ENCODE results near the gene INPP4A. TPM values are rescaled to one million over a fixed set of nuclear protein-coding genes. Genes with fewer than 3 reads are reported as not detected.

The INPP4A gene
- total and polyA plus RNA-seq, 9 of the 15 experiments (the other 6 are each of a cell fraction or from before 2014, with no cell fraction given): 1.8 to 15.7 (median 8.3) TPM

DNA sequence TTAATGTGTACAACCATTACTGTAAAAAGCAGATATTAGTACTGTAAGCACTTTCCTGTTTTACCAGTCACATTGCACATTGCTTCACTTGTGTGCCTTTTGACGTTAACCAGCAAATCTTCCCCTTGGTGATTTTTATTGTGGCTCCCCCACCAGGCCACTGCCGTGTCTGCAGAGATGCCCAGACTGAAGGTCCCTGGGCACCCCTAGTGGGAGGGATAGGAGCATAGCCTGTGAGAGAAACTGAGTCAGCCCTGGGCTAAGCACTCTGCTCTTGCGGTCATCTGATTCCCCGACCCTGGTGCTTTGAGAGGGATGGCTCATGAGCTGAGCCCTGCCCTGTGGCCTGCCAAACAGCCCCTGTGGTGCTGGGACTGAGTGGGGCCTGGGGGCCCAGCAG is 73.4 kb downstream of the INPP4A start (continued):
- TF ChIP-seq, protein P1, sequence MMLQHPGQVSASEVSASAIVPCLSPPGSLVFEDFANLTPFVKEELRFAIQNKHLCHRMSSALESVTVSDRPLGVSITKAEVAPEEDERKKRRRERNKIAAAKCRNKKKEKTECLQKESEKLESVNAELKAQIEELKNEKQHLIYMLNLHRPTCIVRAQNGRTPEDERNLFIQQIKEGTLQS (IDR thresholded peaks at IDR 0.05): no peak
- TF ChIP-seq, protein P1 (CRISPR knock-in tag; conservative IDR thresholded peaks at IDR 0.05): no peak

DNA sequence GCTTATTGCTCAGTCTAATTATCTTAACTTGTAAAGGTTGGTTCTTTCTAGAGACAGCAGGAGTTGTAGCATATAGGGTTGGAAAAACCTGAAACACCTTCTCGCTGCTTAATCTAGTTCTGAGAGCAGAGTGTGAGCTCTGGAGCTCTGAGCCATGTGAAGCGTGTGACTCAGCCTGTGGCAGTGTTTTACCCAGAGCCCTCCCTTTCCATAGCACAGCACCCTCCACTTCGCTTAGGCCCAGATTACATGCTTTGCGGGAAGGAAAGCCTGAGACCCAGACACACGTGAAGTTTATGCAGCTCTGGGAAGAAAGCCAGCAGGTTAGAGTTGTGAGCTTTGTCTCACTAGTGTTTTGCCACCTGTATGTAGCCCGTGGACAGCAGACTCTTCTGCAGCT is 74.5 kb downstream of the INPP4A start:
- Histone ChIP-seq H2AFZ (ENCODE audit: low read depth, low read length) (no peak overlapping the region), H3K36me3 (ENCODE audit: control insufficient read depth, insufficient read depth, low read length) (peaks cover 15% of the 10 kb centered on the region; the same call in 2 of the 3 replicates), H3K4me2 (ENCODE audit: insufficient read depth, low read length) (no peak overlapping the region), H3K27ac (ENCODE audit: extremely low read depth, low read depth, low read length) (no peak overlapping the region), H3K27me3 (ENCODE audit: control insufficient read depth in 2 of 2, insufficient read depth in 2 of 2, low read length in 2 of 2) (no peaks in the 10 kb centered on the region), H4K20me1 (replicated peaks; ENCODE audit: control insufficient read depth, insufficient read depth, low read length) (no peaks in the 10 kb centered on the region), H3K4me1 (replicated peaks in 1 of 2; ENCODE audit: control insufficient read depth in 2 of 2, insufficient read depth in 2 of 2, low read length in 2 of 2) (peaks cover 11 to 20% of the 10 kb centered on the region in 2 experiments; a peak in 4 of 5 replicates), H3K79me2 (ENCODE audit: control insufficient read depth, insufficient read depth, low read length) (no peaks in the 10 kb centered on the region), H3K9me1 (ENCODE audit: control insufficient read depth, insufficient read depth, low read length) (no peaks in the 10 kb centered on the region), H3K9ac (ENCODE audit: insufficient read depth in 1 of 2, low read depth in 2 of 2, low read length in 2 of 2) (no peak overlapping the region), H3K9me3 (replicated peaks; ENCODE audit: control insufficient read depth, insufficient read depth, low read depth, low read length) (no peaks in the 10 kb centered on the region), H3K4me3 (no peak overlapping the region)
- BruUV-seq (replicated peaks): no TSS peak
- in situ Hi-C loops (cut with MboI): no loop called here
- POLR2A ChIA-PET: interaction anchor here (0.6 to 0.8 kb wide), 2 partner anchors 11 to 19 kb away, joined by 3 read pairs; no protein-coding TSS in a partner anchor
- ATAC-seq (no peak), FAIRE-seq (no peak), DNase-seq (ENCODE audit: extremely low read depth in 1 of 4, low spot score in 3 of 4) (no peak)
- TF ChIP-seq TEAD4 (IDR thresholded peaks at IDR 0.05; ENCODE audit: low read length): no peak
- TF ChIP-seq TEAD4 (CRISPR knock-in tag; IDR thresholded peaks at IDR 0.05; ENCODE audit: borderline replicate concordance): no peak
- TF ChIP-seq, protein P2, sequence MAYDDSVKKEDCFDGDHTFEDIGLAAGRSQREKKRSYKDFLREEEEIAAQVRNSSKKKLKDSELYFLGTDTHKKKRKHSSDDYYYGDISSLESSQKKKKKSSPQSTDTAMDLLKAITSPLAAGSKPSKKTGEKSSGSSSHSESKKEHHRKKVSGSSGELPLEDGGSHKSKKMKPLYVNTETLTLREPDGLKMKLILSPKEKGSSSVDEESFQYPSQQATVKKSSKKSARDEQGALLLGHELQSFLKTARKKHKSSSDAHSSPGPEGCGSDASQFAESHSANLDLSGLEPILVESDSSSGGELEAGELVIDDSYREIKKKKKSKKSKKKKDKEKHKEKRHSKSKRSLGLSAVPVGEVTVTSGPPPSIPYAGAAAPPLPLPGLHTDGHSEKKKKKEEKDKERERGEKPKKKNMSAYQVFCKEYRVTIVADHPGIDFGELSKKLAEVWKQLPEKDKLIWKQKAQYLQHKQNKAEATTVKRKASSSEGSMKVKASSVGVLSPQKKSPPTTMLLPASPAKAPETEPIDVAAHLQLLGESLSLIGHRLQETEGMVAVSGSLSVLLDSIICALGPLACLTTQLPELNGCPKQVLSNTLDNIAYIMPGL (CRISPR knock-in tag; IDR thresholded peaks at IDR 0.05): no peak
- no peak for TF ChIP-seq MEF2D (tag; conservative IDR thresholded peaks at IDR 0.05; ENCODE audit: low read depth)
- no peak for TF ChIP-seq PHB2 (IDR thresholded peaks at IDR 0.05; ENCODE audit: low read depth)
- TF ChIP-seq ATF1 (CRISPR knock-in tag; IDR thresholded peaks at IDR 0.05): no peak
- no peak for TF ChIP-seq ATF1 (tag; IDR thresholded peaks at IDR 0.05)
- TF ChIP-seq MCM2 (IDR thresholded peaks at IDR 0.05; ENCODE audit: low read depth): no peak
- no peak for TF ChIP-seq KAT8 (IDR thresholded peaks at IDR 0.05; ENCODE audit: low read depth)
- no peak for TF ChIP-seq CSDE1 (IDR thresholded peaks at IDR 0.05)
- TF ChIP-seq, protein P3, sequence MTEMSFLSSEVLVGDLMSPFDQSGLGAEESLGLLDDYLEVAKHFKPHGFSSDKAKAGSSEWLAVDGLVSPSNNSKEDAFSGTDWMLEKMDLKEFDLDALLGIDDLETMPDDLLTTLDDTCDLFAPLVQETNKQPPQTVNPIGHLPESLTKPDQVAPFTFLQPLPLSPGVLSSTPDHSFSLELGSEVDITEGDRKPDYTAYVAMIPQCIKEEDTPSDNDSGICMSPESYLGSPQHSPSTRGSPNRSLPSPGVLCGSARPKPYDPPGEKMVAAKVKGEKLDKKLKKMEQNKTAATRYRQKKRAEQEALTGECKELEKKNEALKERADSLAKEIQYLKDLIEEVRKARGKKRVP (CRISPR knock-in tag; IDR thresholded peaks at IDR 0.05): no peak
- TF ChIP-seq ZNF431 (CRISPR knock-in tag; IDR thresholded peaks at IDR 0.05): no peak
- no peak for TF ChIP-seq ZNF507 (tag; conservative IDR thresholded peaks at IDR 0.05)
- TF ChIP-seq, protein P4, sequence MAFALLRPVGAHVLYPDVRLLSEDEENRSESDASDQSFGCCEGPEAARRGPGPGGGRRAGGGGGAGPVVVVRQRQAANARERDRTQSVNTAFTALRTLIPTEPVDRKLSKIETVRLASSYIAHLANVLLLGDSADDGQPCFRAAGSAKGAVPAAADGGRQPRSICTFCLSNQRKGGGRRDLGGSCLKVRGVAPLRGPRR (CRISPR knock-in tag; IDR thresholded peaks at IDR 0.05): no peak
- no peak for TF ChIP-seq ZNF165 (CRISPR knock-in tag; IDR thresholded peaks at IDR 0.05; ENCODE audit: borderline replicate concordance)
- no peak for TF ChIP-seq ZNF253 (CRISPR knock-in tag; conservative IDR thresholded peaks at IDR 0.05)
- intact Hi-C loops (cut with micrococcal nuclease): no loop called here
- 45% methylated on average over 6 of the region's 6 CpGs for WGBS (ENCODE audit: insufficient coverage, low coverage, missing lambda C conversion rate)
- CTCF ChIA-PET (ENCODE audit: low intra/inter-chr PET ratio): interaction anchor here (1.1 kb wide), 1 partner anchor 107 kb away, joined by 4 read pairs; no protein-coding TSS in a partner anchor
